CD4-positive, alpha-beta T cell treated with Interleukin-6 at 100 ng/mL for 8 hours (primary cell): ENCODE results near the gene HS6ST2.
A peak's percentile ranks its signal among the peaks of the same experiment; 100 is the strongest.

ENCODE experiments used
- DNase-seq: peaks from one replicate; pipeline ENCODE4 v3.0.0-alpha.2; 2020; ENCODE audit warnings: mixed read lengths, low spot score

The HS6ST2 gene

DNA sequence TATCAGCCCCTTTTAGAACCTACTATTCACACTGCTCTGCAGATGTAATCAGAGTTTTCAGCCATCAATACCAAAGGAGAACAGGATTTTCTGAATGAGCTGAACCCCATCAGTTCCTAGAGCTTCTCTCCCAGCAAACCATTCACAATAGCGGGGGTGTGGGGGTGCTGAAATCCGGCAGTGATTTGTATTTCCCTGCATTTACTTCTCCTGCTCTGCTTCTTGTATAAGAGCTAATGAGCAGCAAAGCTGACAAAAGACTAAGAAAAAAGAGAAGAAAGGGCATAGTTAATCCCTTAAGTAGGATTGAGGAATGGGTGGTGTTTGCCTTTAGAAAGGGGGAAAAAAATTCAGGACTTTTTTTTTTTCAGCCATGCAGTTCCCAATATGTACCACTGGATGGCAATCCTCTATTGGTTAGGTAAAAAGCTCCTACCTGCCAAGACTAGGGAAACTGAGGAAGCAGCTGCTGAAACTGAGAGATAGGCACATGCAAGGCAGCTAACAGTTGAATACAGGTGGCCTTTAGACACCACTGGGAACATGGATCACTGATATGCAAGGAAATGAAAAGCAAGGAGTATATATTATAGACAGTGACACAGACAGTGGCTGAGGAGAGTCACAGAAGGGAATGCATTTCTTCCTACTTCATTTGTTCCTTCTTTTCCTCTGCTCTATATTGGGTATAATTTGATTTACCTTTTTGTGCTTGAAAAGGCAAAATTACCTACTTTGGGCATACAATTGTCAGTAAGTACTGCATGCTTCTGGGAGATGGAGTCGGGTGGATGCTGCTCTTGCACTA is 217.9 kb downstream of the HS6ST2 start:
- DNase-seq: no peak

DNA sequence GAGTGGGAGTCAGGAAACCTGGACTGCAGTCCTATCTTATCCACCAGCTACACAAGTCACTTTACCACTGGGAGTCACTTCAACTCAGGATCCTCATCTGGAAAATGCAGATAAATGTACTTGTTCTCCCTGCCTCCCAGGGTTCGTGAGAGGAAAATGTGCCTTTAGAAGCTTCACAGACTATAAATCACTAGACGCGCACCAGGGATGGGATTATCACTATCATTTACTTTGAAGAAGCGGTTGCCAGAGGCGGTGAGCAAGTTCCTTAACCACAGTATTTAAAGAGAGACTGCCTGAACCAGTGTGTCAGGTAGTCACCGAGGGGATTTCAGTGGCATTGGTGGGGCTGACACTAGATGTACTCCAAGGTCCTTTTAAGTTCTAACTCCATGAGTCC is 219.5 kb downstream of the HS6ST2 start:
- DNase-seq: no peak

GRCh38 chrX:132737743-132738142 is 220.7 kb downstream of the HS6ST2 start:
- DNase-seq: peak; percentile 25

DNA sequence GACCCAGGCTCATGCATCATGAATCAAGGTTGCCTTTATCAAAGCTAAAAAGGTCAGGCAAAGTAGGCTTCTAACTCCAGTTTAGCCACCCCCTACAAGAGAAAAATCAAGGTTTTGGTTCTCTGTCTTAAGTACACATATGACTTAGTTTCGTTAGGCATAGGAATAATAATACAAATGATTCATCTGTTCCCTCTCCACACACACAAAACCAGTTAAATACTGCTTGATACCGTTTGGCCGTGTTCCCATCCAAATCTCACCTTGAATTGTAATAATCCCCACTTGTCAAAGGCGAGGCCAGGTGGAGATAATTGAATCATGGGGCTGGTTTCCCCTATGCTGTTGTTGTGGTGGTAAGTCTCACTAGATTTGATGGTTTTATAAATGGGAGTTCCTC is 226.2 kb downstream of the HS6ST2 start:
- DNase-seq: no peak

DNA sequence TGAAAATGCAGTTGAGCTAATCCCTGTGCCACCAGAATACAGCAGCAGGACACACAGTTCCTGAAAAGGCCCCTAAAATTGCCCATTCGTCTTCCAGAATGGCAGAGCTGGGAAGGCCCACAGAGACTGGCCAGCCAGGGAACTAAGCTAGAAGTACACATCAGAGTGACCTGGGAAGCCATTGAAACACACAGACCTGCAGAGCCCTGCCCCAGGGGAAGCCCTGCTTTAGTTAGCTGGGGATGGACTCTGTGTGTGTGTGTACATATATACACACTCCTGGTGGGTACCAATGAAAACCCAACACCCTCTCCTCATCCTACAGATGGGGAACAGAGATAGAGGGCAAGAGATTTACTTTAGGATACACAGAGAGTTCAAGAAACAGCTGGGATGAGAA is 227.7 kb downstream of the HS6ST2 start:
- DNase-seq: no peak

GRCh38 chrX:132730266-132730665 is 228.2 kb downstream of the HS6ST2 start:
- no peak for DNase-seq

- no peak for DNase-seq
These were observed 230.1 kb downstream of the HS6ST2 start for GRCh38 chrX:132728296-132728695.

DNA sequence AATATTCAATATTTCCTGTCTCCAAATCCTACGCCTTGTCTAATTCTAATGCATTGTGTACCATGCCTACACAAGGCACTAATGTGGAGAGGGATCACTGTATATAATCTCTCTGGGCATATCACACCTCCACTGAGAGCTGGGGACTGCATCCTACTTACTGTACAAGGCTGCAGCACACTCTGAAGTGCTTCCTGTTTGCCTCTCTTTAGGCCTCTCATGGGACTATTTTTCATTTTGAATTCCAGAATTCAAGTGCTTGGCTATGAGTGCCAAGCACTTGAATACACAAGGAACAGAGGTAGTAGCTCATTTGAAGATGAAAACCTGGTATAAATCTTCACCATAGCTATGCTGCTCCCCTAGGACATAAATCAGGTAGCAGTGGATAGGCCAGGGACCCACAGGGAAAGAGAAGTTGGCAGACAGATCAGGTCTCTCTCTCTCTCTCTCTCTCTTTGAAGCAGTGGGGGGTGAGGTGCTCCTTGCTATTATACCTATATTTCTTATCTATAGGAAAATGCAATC is 239.9 kb downstream of the HS6ST2 start:
- DNase-seq: no peak

DNA sequence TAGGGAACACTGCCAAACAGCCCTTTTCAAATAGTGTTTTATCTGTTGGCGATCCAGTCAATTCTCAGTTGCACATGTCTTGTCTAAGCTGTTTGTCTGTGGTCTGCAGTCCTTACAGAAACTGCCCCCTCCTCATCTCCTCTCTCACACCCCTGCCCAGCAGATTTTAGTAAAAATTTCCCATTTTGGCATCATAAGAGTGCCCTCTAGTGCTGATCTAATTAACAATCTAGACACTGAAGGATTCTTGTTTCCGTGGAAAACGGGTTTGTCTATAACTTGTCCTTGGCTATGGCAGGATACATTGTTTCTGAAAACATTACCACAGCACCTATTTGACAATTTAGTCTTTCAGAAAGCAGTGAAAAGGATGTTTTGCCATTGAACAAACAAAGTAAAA is 242.4 kb downstream of the HS6ST2 start:
- no peak for DNase-seq

DNA sequence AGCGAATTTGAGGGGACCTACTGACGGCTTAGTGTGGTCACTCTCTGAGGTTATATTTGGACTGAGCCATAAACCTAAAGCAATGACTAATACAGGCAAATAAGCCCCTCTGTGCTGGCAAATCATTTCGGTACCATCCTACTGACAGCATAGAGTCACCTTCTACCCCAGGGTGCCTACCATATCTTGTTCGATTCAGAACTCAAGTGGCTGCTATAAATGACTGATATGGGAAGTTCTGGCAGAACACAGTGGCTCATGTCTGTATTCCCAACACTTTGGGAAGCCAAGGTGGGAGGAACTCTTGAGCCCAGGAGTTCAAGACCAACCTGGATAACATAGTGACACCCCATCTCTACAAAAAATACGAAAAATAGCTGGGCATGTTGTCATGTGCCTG is 243.5 kb downstream of the HS6ST2 start:
- DNase-seq: no peak

DNA sequence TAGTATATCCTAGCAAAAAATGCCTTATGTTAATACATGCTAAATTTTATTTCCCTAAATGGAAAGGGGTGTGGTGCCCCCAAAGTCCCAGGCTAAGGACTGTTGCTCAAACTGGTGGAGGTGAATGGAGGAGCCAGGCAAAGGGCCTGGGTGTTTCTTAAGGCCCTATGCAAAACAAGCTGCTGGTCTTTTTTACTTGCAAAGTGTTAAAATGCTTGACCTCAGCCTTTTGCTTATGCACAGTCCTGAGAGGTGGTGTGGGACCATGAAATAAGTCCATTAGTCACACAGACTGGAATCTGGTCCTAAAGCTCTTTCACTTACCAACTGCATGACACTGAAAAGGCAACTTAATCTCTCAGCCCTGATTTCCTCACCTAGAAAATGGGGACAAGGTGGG is 246.1 kb downstream of the HS6ST2 start:
- no peak for DNase-seq

GRCh38 chrX:132710656-132711155 is 247.7 kb downstream of the HS6ST2 start:
- no peak for DNase-seq

GRCh38 chrX:132708529-132708928 is 249.9 kb downstream of the HS6ST2 start:
- no peak for DNase-seq

- DNase-seq: no peak
These were observed 253.7 kb downstream of the HS6ST2 start for GRCh38 chrX:132704769-132705168.

DNA sequence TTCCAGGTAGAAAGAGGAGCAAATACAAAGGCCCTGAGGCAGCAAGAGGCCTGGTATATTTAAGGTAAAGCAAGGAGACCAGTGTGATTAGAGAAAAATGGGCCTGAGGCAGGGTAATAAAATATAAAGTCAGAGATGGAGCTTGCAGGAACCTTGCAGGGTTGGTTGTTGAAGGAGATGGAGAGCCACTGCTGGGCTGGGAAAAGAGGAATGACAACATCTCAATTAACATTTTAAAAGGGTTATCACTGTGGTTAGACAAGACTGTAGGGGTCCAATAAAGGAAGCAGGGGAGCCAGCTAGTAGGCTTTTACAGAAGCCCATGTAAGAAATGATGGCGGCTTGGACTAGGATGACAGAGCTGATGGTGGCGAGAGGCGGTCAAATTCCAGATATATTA is 264.0 kb downstream of the HS6ST2 start:
- DNase-seq: no peak

DNA sequence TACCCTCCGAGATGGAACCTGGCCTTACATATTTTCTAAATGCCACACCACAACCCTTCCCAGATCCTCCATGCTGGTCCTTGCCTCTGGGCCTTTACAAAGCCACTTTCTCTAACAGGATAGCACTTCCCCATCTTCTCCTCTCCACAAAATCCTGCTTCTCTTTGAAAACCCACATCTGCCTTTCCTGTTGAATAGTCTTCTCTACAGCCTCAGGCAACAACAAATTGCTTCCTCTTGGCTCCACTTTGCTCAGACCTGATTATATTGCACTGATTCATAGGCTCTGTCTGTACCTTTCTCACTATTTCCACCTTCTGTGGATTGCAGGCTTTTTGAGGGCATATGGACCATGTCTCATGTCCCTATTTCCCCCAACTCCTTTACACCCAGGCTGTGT is 265.9 kb downstream of the HS6ST2 start:
- DNase-seq: no peak

DNA sequence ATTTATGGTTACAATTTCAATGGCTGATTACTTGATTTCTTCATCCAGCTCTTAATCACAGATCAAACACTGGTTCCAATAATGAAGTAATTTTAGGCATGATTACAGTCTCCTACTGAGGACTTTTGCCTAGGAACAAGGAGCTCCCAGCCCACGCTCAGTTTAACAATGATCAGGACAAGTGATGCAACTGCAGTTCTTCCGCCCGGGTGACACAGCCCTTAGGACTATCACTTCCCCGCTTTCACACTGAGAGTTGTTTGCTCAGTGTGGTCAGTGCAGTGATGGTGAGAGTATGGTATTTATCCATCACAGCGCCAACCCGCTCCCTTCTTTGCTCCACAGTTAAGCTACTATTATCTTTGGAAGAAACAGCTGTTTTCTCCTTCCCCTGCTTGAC is 266.4 kb downstream of the HS6ST2 start:
- DNase-seq: no peak

- no peak for DNase-seq
These were observed 268.5 kb downstream of the HS6ST2 start for GRCh38 chrX:132689612-132690563.

DNA sequence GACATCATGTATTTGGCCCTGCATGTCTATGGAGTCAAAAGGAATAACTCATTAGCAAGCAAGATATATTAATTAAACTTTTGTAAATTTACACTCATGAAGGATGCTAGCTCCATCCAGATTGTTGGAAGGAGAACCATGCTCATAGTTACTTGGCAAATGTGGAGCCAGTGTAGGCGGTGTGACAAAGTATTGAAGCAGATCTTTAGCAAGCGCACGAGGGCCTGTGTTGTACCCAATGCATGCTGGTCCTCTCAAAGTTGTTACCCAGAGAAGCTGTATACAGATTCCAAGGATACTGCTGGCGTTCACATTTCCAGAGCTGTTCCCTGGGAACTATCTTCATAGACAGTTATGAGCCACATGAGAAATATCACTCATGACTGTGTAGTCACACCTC is 273.2 kb downstream of the HS6ST2 start:
- no peak for DNase-seq

GRCh38 chrX:132677233-132677716 is 281.2 kb downstream of the HS6ST2 start:
- no peak for DNase-seq

DNA sequence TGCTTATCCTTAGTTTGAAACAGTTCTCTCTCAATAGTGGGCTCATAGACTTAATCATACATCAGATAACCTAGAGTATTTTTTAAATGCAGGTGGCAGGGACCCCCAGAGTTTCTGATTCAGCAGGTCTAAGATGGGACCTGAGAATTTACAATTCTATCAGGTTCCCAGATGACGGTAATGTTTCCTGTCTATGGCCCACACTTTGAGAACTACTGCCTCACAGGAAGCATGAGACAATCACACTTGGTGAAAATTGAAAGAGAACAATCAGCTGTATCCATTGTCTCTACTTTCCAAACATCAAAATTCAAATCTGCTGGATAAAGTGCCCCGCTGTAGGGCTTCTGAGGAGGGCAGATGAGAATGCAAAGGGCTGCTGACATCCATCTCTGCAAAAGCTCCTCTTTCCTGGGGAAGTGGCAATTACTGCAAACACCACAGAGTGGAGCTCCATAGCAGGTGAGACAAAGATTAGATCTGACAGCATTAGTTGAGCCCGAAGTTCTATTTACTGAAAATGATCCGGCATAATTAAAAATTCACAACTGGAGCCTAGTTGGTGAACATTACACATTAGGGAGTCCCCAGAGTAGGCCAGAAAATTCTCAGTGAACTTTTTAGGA is 281.8 kb downstream of the HS6ST2 start:
- no peak for DNase-seq

DNA sequence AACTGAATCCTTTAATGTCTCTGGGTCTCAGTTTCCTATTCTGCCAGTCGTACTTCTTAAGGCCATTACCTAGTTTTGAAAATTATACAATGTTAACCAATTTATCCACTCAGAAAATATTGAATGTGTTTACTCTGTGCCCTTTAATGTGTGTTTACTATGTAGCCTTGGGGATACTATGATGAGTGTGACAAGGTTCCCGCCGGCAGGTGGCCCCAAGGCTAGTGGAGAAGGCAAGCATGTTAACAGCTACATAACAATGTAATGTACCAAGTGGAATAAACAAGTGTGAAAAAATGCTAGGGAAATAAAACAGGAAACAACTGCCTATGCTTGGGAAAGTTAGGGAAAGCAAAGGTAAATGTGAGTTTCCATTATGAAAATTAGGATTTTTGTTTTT is 282.3 kb downstream of the HS6ST2 start:
- no peak for DNase-seq
